ENCODE data around the gene EXOC3L4. TPM values are rescaled to one million over a fixed set of nuclear protein-coding genes. Genes with fewer than 3 reads are reported as not detected.

Gene EXOC3L4
- total RNA-seq, 1 experiment from 2014 or later = not detected

GRCh38 chr14:103151270-103151945 is 56.9 kb downstream of the EXOC3L4 start:
- no peak overlapping the region for H3K27ac ChIP-seq (ENCODE audit: low read depth, low read length)
- H3K9me3 ChIP-seq (ENCODE audit: control insufficient read depth in 1 of 2, insufficient read depth in 1 of 2, low read depth in 1 of 2, low read length in 2 of 2) = no peaks in the 10 kb centered on the region
- ChIA-PET CTCF (interaction anchor here (1.9 to 2.1 kb wide), 2 partner anchors 11 to 47 kb away, joined by 6 to 8 read pairs; no protein-coding TSS in a partner anchor), POLR2A (no interaction called here), RAD21 (ENCODE audit: low non-redundant PET in 1 of 2, low total read pairs in 2 of 2, uncharacterized antibody in 2 of 2, unreplicated experiment in 2 of 2) (no interaction called here)
- no peaks in the 10 kb centered on the region for H4K20me1 ChIP-seq (ENCODE audit: insufficient read depth)
- H3K9me2 ChIP-seq (ENCODE audit: insufficient read depth) = no peaks in the 10 kb centered on the region
- no peaks in the 10 kb centered on the region for H3K27me3 ChIP-seq (ENCODE audit: insufficient read depth, low read length)
- DNase-seq (ENCODE audit: low read depth, low spot score) (no peak), ATAC-seq (no peak)
- no peak for TF ChIP-seq MAX (IDR thresholded peaks at IDR 0.05)
- no peak for TF ChIP-seq TCF7L2 (IDR thresholded peaks at IDR 0.05; ENCODE audit: borderline replicate concordance, extremely low read depth, insufficient read depth, insufficient read length)
- TF ChIP-seq FOSL1 (IDR thresholded peaks at IDR 0.05; ENCODE audit: low read depth) = no peak
- no peak for TF ChIP-seq SRF (IDR thresholded peaks at IDR 0.05; ENCODE audit: low read depth)
- TF ChIP-seq, protein P1, sequence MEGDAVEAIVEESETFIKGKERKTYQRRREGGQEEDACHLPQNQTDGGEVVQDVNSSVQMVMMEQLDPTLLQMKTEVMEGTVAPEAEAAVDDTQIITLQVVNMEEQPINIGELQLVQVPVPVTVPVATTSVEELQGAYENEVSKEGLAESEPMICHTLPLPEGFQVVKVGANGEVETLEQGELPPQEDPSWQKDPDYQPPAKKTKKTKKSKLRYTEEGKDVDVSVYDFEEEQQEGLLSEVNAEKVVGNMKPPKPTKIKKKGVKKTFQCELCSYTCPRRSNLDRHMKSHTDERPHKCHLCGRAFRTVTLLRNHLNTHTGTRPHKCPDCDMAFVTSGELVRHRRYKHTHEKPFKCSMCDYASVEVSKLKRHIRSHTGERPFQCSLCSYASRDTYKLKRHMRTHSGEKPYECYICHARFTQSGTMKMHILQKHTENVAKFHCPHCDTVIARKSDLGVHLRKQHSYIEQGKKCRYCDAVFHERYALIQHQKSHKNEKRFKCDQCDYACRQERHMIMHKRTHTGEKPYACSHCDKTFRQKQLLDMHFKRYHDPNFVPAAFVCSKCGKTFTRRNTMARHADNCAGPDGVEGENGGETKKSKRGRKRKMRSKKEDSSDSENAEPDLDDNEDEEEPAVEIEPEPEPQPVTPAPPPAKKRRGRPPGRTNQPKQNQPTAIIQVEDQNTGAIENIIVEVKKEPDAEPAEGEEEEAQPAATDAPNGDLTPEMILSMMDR (IDR thresholded peaks at IDR 0.05 in 2 of 3, conservative IDR thresholded peaks at IDR 0.05 in 1 of 3; ENCODE audit: borderline replicate concordance in 1 of 3, insufficient read depth in 1 of 3, low read depth in 2 of 3, low read length in 2 of 3) = no peak
- TF ChIP-seq YY1 (IDR thresholded peaks at IDR 0.05; ENCODE audit: extremely low read depth, insufficient replicate concordance, low read depth, low read length) = no peak
- no peak for TF ChIP-seq ATF3 (IDR thresholded peaks at IDR 0.05)
- no peak for TF ChIP-seq SP1 (IDR thresholded peaks at IDR 0.05; ENCODE audit: low read depth)
- no peak for TF ChIP-seq POLR2A (IDR thresholded peaks at IDR 0.05; ENCODE audit: borderline replicate concordance, extremely low read depth, insufficient read depth, insufficient read length)
- TF ChIP-seq EZH2phosphoT487 (IDR thresholded peaks at IDR 0.05; ENCODE audit: borderline replicate concordance) = no peak
- TF ChIP-seq CBX3 (IDR thresholded peaks at IDR 0.05; ENCODE audit: low read depth) = no peak
- no peak for TF ChIP-seq ZNF274 (IDR thresholded peaks at IDR 0.05; ENCODE audit: low read depth, low read length)
- peaks cover 11 to 17% of the 10 kb centered on the region in 2 experiments for H3K4me1 ChIP-seq (ENCODE audit: control insufficient read depth in 1 of 2, insufficient read depth in 2 of 2, low read length in 2 of 2)
- no peak overlapping the region for H3K9ac ChIP-seq (ENCODE audit: low read length)
- H3K4me3 ChIP-seq (replicated peaks in 1 of 2; ENCODE audit: low read depth in 1 of 2, low read length in 2 of 2) = no peak overlapping the region
- no peak overlapping the region for H3K4me2 ChIP-seq (ENCODE audit: low read length)
- no peaks in the 10 kb centered on the region for H3K79me2 ChIP-seq (ENCODE audit: insufficient read depth, low read length)
- BruUV-seq (replicated peaks) = no TSS peak
- no peaks in the 10 kb centered on the region for H3K36me3 ChIP-seq (ENCODE audit: control insufficient read depth in 1 of 2, insufficient read depth in 2 of 2, low read length in 2 of 2)
- no peak overlapping the region for H2AFZ ChIP-seq (ENCODE audit: low read depth, low read length, poor library complexity, severe bottlenecking)
- intact Hi-C loops (cut with micrococcal nuclease) = no loop called here

Measured in HCT116 (cell line).